CD4-positive, alpha-beta memory T cell (primary cell): ENCODE results near the gene CLPTM1. TPM values are rescaled to one million over a fixed set of nuclear protein-coding genes. Genes with fewer than 3 reads are reported as not detected.
A peak's percentile ranks its signal among the peaks of the same experiment; 100 is the strongest.

Experiments
- CTCF ChIA-PET: fragments of 350-600 bp; sonication (Branson Sonifier 250); formaldehyde crosslinking; loops from one replicate; lab custom pipeline; 2021; ENCODE audit warnings: inconsistent platforms; ENCODE audit not compliant: partially characterized antibody; lab: Charles Lee
- POLR2A ChIA-PET: fragments of 350-600 bp; sonication (Branson Sonifier 250); formaldehyde crosslinking; loops from one replicate; lab custom pipeline; 2021; ENCODE audit not compliant: partially characterized antibody; lab: Charles Lee
- DNase-seq, 5 donors: peaks; one replicate each; pipeline versions ENCODE4 v3.0.0 to v3.0.0-alpha.2; 2020 to 2022; ENCODE audit warnings: mixed read lengths in 1 of 5
- H3K27ac ChIP-seq: one replicate; pipeline ENCODE4 v1.7.0; 2013; ENCODE audit warnings: low read depth, low read length
- H3K27me3 ChIP-seq: 2 replicates; pipeline ENCODE4 v1.7.0; 2013; ENCODE audit warnings: mild to moderate bottlenecking, low read length, moderate library complexity; ENCODE audit not compliant: insufficient read depth
- H3K36me3 ChIP-seq: 2 replicates; pipeline ENCODE4 v1.7.0; 2013; ENCODE audit warnings: mild to moderate bottlenecking, low read length, moderate library complexity; ENCODE audit not compliant: insufficient read depth
- H3K4me1 ChIP-seq: 2 replicates; pipeline ENCODE4 v1.7.0; 2013; ENCODE audit warnings: mild to moderate bottlenecking, low read length, moderate library complexity; ENCODE audit not compliant: insufficient read depth
- H3K4me3 ChIP-seq, 2 donors: one replicate each; pipeline ENCODE4 v1.7.0; 2013; ENCODE audit warnings: low read length in 2 of 2, mild to moderate bottlenecking in 1 of 2
- H3K9me3 ChIP-seq, 2 donors: one replicate each; pipeline ENCODE4 v1.7.0; 2013; ENCODE audit warnings: low read length in 2 of 2, control low read depth in 1 of 2; ENCODE audit not compliant: control insufficient read depth in 1 of 2
- H3K27ac Mint-ChIP-seq, 7 donors: one replicate each; pipeline ENCODE4 v1.8.0; 2020 to 2021; ENCODE audit warnings: mixed read lengths in 7 of 7, mild to moderate bottlenecking in 6 of 7, inconsistent platforms in 3 of 7, moderate library complexity in 3 of 7
- H3K27me3 Mint-ChIP-seq, 2 donors: one replicate each; pipeline ENCODE4 v1.8.0; 2020 to 2021; ENCODE audit warnings: mixed read lengths in 2 of 2
- H3K36me3 Mint-ChIP-seq, 2 donors: one replicate each; pipeline ENCODE4 v1.8.0; 2020 to 2021; ENCODE audit warnings: mixed read lengths in 2 of 2, inconsistent platforms in 1 of 2, mild to moderate bottlenecking in 1 of 2
- H3K4me1 Mint-ChIP-seq, 4 donors: one replicate each; pipeline ENCODE4 v1.8.0; 2020 to 2021; ENCODE audit warnings: mixed read lengths in 4 of 4, mild to moderate bottlenecking in 1 of 4
- H3K4me3 Mint-ChIP-seq, 8 donors: one replicate each; pipeline ENCODE4 v1.8.0; 2020 to 2021; ENCODE audit warnings: mixed read lengths in 8 of 8, mild to moderate bottlenecking in 7 of 8, moderate library complexity in 6 of 8, inconsistent platforms in 3 of 8
- H3K9me3 Mint-ChIP-seq, 8 donors: one replicate each; pipeline ENCODE4 v1.8.0; 2020 to 2021; ENCODE audit warnings: mixed read lengths in 8 of 8, mild to moderate bottlenecking in 5 of 8, inconsistent platforms in 3 of 8, moderate library complexity in 1 of 8
- intact Hi-C: fragments of 100-400 bp; cut with micrococcal nuclease; formaldehyde crosslinking; loops from one replicate; pipeline ENCODE4 v1.15.1; 2023
- polyA plus RNA-seq, 2 donors: library from polyadenylated mRNA; unstranded; fragments of 300-500 nt; fragmentation: Illumina TruSeq; gene quantifications; one replicate each; pipeline ENCODE4 v1.2.3, GENCODE V29; 2021
- total RNA-seq, 2 experiments: library from RNA; stranded (reverse); gene quantifications; one replicate each; pipeline ENCODE4 v1.2.3, GENCODE V29; 2021

CLPTM1 gene
- total and polyA plus RNA-seq, 4 experiments from 2014 or later, result 16.6 to 86.4 (median 56.3) TPM

DNA sequence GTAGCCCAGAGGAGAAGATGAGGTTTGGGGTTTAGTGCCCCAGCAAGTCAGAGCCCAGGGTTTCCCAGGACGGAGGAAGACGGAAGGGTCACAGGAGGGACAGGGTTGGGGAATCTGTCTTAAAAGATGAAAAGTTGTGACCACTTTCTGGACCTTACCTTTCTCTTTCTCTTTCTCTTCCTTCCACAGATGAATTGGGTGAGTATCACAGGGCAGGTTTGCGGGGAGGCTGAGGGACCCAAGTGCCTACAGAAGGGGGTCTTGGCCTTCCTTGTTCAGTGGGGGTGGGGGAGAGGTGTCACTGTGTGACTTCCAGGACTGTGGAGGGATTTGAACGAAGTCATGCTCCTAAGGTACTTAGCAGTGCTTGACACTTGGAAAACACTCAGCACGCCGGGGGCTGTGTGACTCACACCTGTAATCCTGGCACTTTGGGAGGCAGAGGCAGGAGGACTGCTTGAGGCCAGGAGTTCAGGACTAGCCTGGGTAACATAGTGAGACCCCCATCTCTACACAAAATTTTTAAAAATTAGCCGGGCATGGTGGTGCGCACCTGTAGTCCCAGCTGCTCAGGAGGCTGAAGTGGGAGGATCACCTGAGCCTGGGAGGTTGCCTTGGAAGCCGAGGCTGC, 54.6 kb downstream of the CLPTM1 start:
- Mint-ChIP-seq H3K27ac (peak overlapping the region in 5 of 7 donors; percentile 36 to 93 (median 63)), H3K36me3 (peaks cover 12 to 52% of the 10 kb centered on the region in 2 donors), H3K9me3 (no peaks in the 10 kb centered on the region), H3K4me3 (peak overlapping the region in 1 of 8 donors; percentile 35), H3K27me3 (no peaks in the 10 kb centered on the region), H3K4me1 (peaks cover 2 to 7% (median 5%) of the 10 kb centered on the region in 4 donors)
- no peaks in the 10 kb centered on the region for H3K9me3 ChIP-seq
- no peak overlapping the region for H3K27ac ChIP-seq
- H3K27me3 ChIP-seq, result no peaks in the 10 kb centered on the region
- no peak for DNase-seq
- ChIA-PET CTCF (no interaction called here), POLR2A (no interaction called here)
- no peaks in the 10 kb centered on the region for H3K4me1 ChIP-seq
- peaks cover 10% of the 10 kb centered on the region for H3K36me3 ChIP-seq
- no peak overlapping the region for H3K4me3 ChIP-seq
- intact Hi-C loops, result no loop called here

DNA sequence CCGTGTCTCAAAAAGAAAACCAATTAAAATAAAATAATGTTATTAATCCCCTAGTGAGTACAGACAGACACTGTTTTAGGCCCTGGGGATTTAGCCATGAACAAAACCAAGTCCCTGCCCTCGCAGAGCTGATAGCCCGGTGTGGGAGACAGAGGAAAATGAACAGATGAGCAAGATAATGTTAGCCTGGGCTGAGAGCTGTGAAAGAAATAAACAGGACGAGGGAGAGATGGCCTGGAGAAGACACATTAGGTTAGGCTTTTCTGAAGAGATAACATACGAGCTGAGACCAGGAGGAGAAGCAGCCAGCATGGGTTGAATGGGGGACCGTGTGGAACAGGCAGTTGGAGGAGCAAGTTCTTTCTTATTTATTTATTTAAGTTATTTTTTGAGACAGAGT, 55.1 kb downstream of the CLPTM1 start:
- Mint-ChIP-seq H3K9me3 (no peaks in the 10 kb centered on the region), H3K27me3 (no peaks in the 10 kb centered on the region), H3K4me3 (no peak overlapping the region), H3K36me3 (peaks cover 12 to 49% of the 10 kb centered on the region in 2 donors), H3K4me1 (peaks cover 2 to 7% (median 6%) of the 10 kb centered on the region in 4 donors), H3K27ac (peak overlapping the region in 4 of 7 donors; percentile 3 to 91 (median 74))
- no peak overlapping the region for H3K27ac ChIP-seq
- no peaks in the 10 kb centered on the region for H3K9me3 ChIP-seq
- ChIA-PET CTCF (no interaction called here), POLR2A (no interaction called here)
- H3K27me3 ChIP-seq, result no peaks in the 10 kb centered on the region
- H3K36me3 ChIP-seq, result peaks cover 14% of the 10 kb centered on the region
- DNase-seq, result no peak
- intact Hi-C loops, result no loop called here
- no peaks in the 10 kb centered on the region for H3K4me1 ChIP-seq
- H3K4me3 ChIP-seq, result no peak overlapping the region

DNA sequence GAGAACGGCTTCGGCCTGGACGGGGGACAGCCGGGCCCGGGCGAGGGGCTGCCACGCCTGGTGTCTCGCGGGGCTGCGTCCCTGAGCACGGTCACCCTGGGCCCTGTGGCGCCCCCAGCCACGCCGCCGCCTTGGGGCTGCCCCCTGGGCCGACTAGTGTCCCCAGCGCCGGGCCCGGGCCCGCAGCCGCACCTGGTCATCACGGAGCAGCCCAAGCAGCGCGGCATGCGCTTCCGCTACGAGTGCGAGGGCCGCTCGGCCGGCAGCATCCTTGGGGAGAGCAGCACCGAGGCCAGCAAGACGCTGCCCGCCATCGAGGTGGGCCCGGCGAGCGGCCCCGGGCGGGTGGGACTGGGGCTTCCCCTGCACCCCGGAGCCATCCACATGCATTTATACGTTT, 56.8 kb downstream of the CLPTM1 start:
- no peak overlapping the region for H3K4me3 Mint-ChIP-seq
- intact Hi-C loops, result no loop called here
- ChIA-PET CTCF (no interaction called here), POLR2A (no interaction called here)
- no peaks in the 10 kb centered on the region for H3K27me3 ChIP-seq
- H3K9me3 Mint-ChIP-seq, result no peaks in the 10 kb centered on the region
- peaks cover 14% of the 10 kb centered on the region for H3K36me3 ChIP-seq
- peaks cover 11% of the 10 kb centered on the region for H3K4me1 ChIP-seq
- no peak overlapping the region for H3K4me3 ChIP-seq
- no peak for DNase-seq
- peak overlapping the region in 1 of 7 donors; percentile 41 for H3K27ac Mint-ChIP-seq
- no peaks in the 10 kb centered on the region for H3K9me3 ChIP-seq
- peaks cover 9 to 42% of the 10 kb centered on the region in 2 donors for H3K36me3 Mint-ChIP-seq
- H3K27me3 Mint-ChIP-seq, result no peaks in the 10 kb centered on the region
- H3K4me1 Mint-ChIP-seq, result peaks cover 8 to 18% (median 11%) of the 10 kb centered on the region in 4 donors
- no peak overlapping the region for H3K27ac ChIP-seq

DNA sequence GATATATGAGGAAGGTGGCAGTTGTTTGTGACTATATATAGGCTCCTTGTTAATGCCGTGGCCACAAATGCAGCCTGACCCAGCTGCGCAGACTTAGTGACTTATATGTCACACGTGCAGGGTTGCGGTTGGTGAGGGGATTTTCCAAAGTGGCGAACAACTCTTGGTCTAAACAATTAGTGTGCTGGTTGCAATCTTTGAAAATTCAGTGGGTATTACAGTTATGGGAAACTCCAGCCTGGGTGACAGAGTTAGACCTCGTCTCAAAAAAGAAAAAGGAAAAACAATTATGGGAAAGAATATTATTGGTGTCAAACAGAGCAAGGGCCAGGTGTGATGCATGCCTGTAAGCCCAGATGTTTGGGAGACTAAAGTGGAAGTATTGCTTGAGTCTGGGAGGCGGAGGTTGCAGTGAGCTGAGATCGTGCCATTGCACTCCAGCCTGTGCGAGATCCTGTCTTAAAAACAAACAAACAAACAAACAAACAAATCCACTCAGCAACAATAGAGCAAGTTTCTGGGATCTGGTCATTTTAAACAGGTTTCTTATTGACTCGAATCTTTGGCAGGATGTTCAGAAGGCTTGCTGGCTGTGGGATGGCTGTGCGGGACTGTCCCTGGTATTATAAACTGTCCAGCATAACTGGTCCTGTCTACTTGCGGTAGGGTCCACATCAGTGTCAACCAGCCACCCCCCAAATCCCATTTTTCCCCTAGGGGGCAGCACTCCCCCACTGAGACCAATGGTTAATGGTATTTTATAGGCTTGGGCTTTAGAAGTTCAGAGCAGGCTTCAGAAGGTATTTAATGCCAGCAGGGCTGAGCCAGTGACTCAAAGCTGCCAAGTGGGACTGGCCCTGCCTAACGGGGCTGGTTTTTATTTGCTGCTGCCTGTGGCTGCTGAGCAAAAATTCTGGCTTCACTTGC, 61.5 kb downstream of the CLPTM1 start:
- peaks cover 8 to 24% (median 15%) of the 10 kb centered on the region in 4 donors for H3K4me1 Mint-ChIP-seq
- Histone ChIP-seq H3K4me1 (peaks cover 17% of the 10 kb centered on the region), H3K9me3 (no peaks in the 10 kb centered on the region), H3K27me3 (no peaks in the 10 kb centered on the region), H3K36me3 (peaks cover 9% of the 10 kb centered on the region), H3K27ac (peak overlapping the region; percentile 88), H3K4me3 (peak overlapping the region; percentile 6 to 7)
- peak; percentile 78 to 97 (median 81) for DNase-seq
- peak overlapping the region; percentile 28 to 86 (median 69) for H3K4me3 Mint-ChIP-seq
- peaks cover 8 to 29% of the 10 kb centered on the region in 2 donors for H3K36me3 Mint-ChIP-seq
- ChIA-PET POLR2A (interaction anchor here (1.4 kb wide), 1 partner anchor 15 kb away, joined by 6 read pairs; the partner anchor contains the start of gene RELB), CTCF (interaction anchor here (0.7 to 1.4 kb wide), 4 partner anchors 13 to 110 kb away, joined by 3 to 5 read pairs (median 3); no protein-coding TSS in a partner anchor)
- no peaks in the 10 kb centered on the region for H3K27me3 Mint-ChIP-seq
- no peaks in the 10 kb centered on the region for H3K9me3 Mint-ChIP-seq
- H3K27ac Mint-ChIP-seq, result peak overlapping the region; percentile 89 to 96 (median 95)
- intact Hi-C loops, result loop anchor here (1.0 to 2.0 kb wide), 5 partner anchors 16 to 322 kb away; partner anchors contain the start of gene RELB

DNA sequence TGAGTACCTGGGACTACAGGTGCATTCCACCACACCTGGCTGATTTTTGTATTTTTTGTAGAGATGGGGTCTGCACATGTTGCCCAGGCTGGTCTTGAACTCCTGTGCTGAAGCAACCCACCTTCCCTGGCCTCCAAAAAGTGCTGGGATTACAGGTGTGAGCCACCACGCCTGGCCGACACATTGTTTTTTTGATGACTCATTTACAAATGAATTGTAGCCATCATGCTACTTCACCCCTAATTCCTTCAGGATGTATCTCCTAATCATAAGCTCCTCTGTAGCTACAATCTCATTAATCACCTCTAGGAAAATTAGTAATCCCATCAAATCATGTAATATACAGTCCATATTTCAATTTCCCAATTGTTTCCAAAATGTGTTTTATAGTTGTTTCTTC, 64.0 kb downstream of the CLPTM1 start:
- peaks cover 11 to 31% of the 10 kb centered on the region in 2 donors for H3K36me3 Mint-ChIP-seq
- no peak overlapping the region for H3K4me3 Mint-ChIP-seq
- peaks cover 8 to 24% (median 15%) of the 10 kb centered on the region in 4 donors for H3K4me1 Mint-ChIP-seq
- H3K27ac ChIP-seq, result no peak overlapping the region
- H3K4me3 ChIP-seq, result no peak overlapping the region
- peaks cover 17% of the 10 kb centered on the region for H3K4me1 ChIP-seq
- H3K36me3 ChIP-seq, result peaks cover 10% of the 10 kb centered on the region
- H3K27ac Mint-ChIP-seq, result peak overlapping the region; percentile 25 to 88 (median 71)
- no peaks in the 10 kb centered on the region for H3K27me3 Mint-ChIP-seq
- POLR2A ChIA-PET, result interaction anchor here (1.0 kb wide), 1 partner anchor 19 kb away, joined by 3 read pairs; the partner anchor contains the start of gene CLASRP
- intact Hi-C loops, result no loop called here
- CTCF ChIA-PET, result interaction anchor here (0.7 to 1.2 kb wide), 4 partner anchors 10 to 168 kb away, joined by 3 to 4 read pairs (median 4); no protein-coding TSS in a partner anchor
- no peak for DNase-seq
- no peaks in the 10 kb centered on the region for H3K9me3 ChIP-seq
- H3K27me3 ChIP-seq, result no peaks in the 10 kb centered on the region
- H3K9me3 Mint-ChIP-seq, result no peaks in the 10 kb centered on the region

DNA sequence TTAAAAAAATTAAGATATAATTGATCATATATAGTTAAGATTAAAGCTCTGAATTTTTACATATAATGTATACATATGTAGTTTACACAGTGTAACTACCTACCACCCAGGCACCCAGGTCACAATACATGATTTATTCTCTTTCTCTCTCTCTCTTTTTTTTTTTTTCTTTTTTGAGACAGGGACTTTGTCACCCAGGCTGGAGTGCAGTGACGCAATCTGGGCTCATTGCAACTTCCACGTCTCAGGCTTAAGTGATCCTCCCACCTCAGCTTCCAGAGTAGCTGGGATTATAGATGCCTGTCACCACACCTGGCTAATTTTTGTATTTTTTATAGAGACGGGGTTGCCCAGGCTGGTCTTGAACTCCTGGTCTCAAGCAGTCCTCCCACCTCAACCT, 64.9 kb downstream of the CLPTM1 start:
- DNase-seq, result no peak
- peaks cover 8 to 24% (median 15%) of the 10 kb centered on the region in 4 donors for H3K4me1 Mint-ChIP-seq
- H3K36me3 ChIP-seq, result peaks cover 9% of the 10 kb centered on the region
- no peak overlapping the region for H3K4me3 Mint-ChIP-seq
- peak overlapping the region in 2 of 7 donors; percentile 4 to 27 for H3K27ac Mint-ChIP-seq
- ChIA-PET CTCF (interaction anchor here (0.9 to 1.2 kb wide), 3 partner anchors 9 to 40 kb away, joined by 3 to 4 read pairs (median 4); no protein-coding TSS in a partner anchor), POLR2A (no interaction called here)
- peaks cover 17% of the 10 kb centered on the region for H3K4me1 ChIP-seq
- H3K9me3 Mint-ChIP-seq, result no peaks in the 10 kb centered on the region
- no peaks in the 10 kb centered on the region for H3K27me3 ChIP-seq
- H3K9me3 ChIP-seq, result no peaks in the 10 kb centered on the region
- H3K27ac ChIP-seq, result no peak overlapping the region
- H3K27me3 Mint-ChIP-seq, result no peaks in the 10 kb centered on the region
- H3K36me3 Mint-ChIP-seq, result peaks cover 11 to 29% of the 10 kb centered on the region in 2 donors
- H3K4me3 ChIP-seq, result no peak overlapping the region
- intact Hi-C loops, result no loop called here
